Lung (tissue), 12 donors: ENCODE measurements around the gene GPC5. TPM values are rescaled to one million over a fixed set of nuclear protein-coding genes. Genes with fewer than 3 reads are reported as not detected.

Experiments
- ATAC-seq: fragments of 200-7000 bp; cut with Tn5 transposase; one replicate; pipeline ENCODE4 v1.9.1; 2020; ENCODE audit warnings: moderate number of reproducible peaks; ENCODE audit not compliant: insufficient read depth, low FRiP score
- DNase-seq, 3 donors: peaks; one replicate each; pipeline ENCODE4 v3.0.0-alpha.2; 2013 to 2017
- H3K27ac ChIP-seq, 2 donors: one replicate each; pipeline ENCODE4 v1.5.1; 2013; ENCODE audit warnings: mild to moderate bottlenecking in 2 of 2, moderate library complexity in 2 of 2, control low read depth in 1 of 2, inconsistent platforms in 1 of 2, low read depth in 1 of 2, low read length in 1 of 2
- H3K27me3 ChIP-seq, 3 donors: one replicate each; pipeline ENCODE4 v1.5.1; 2013; ENCODE audit warnings: low read length in 2 of 3; ENCODE audit not compliant: control insufficient read depth in 3 of 3, insufficient read depth in 3 of 3
- H3K36me3 ChIP-seq, 4 donors: one replicate each; pipeline ENCODE4 v1.5.1; 2013; ENCODE audit warnings: low read length in 4 of 4, mild to moderate bottlenecking in 1 of 4, moderate library complexity in 1 of 4; ENCODE audit not compliant: control insufficient read depth in 4 of 4, insufficient read depth in 4 of 4
- H3K4me1 ChIP-seq, 5 donors: one replicate each; pipeline ENCODE4 v1.5.1; 2013; ENCODE audit warnings: low read length in 5 of 5, mild to moderate bottlenecking in 2 of 5, moderate library complexity in 1 of 5; ENCODE audit not compliant: control insufficient read depth in 5 of 5, insufficient read depth in 5 of 5
- H3K4me3 ChIP-seq: one replicate; pipeline ENCODE4 v1.5.1; 2013; ENCODE audit warnings: mild to moderate bottlenecking, control low read depth, moderate library complexity
- H3K9ac ChIP-seq, 2 donors: one replicate each; pipeline ENCODE4 v1.5.1; 2013; ENCODE audit warnings: low read length in 2 of 2, control low read depth in 1 of 2; ENCODE audit not compliant: insufficient read depth in 1 of 2
- H3K9me3 ChIP-seq, 4 donors: one replicate each; pipeline ENCODE4 v1.5.1; 2013; ENCODE audit warnings: low read length in 3 of 4, mild to moderate bottlenecking in 1 of 4, moderate library complexity in 1 of 4; ENCODE audit not compliant: control insufficient read depth in 4 of 4, insufficient read depth in 3 of 4
- CTCF ChIP-seq: IDR thresholded peaks from 2 replicates; pipeline ENCODE4 v1.5.1; 2012; ENCODE audit warnings: mild to moderate bottlenecking; ENCODE audit errors: control extremely low read depth, extremely low read depth
- WGBS, 2 donors: extraction: QIAGEN DNeasy Blood & Tissue Kit; methylation state at CpG; one replicate each; pipeline ENCODE4 v1.1.7; 2013; 5-methylcytosine and 5-hydroxymethylcytosine counted together
- polyA plus RNA-seq, 2 donors: library from polyadenylated mRNA; stranded (reverse); fragments of 200-250 nt; gene quantifications; one replicate each; pipeline ENCODE4 v1.2.1, GENCODE V29; 2013
- total RNA-seq, 2 donors: library from RNA; depleted of rRNA in 1 of 2; stranded (reverse); fragments of >200 nt in 1 of 2; gene quantifications; one replicate each; pipeline ENCODE4 v1.2.1, GENCODE V29; 2014 to 2021
- donor health status: control.
- donor health status: control.
- donor health status: Bipolar disorder and iron deficiency.
- donor health status: healthy.
- donor health status: DM: yes; HTN: yes; CAD: no.

GPC5 gene
- total and polyA plus RNA-seq, 4 donors, result 0.55 to 37.3 (median 4.4) TPM

- no peak for ATAC-seq
- 44 to 45% methylated on average over 4 of the region's 4 CpGs for WGBS, 2 donors
- H3K4me1 ChIP-seq, result no peaks in the 10 kb centered on the region
- no peak overlapping the region for H3K27ac ChIP-seq
- no peaks in the 10 kb centered on the region for H3K27me3 ChIP-seq
- no peak overlapping the region for H3K4me3 ChIP-seq
- TF ChIP-seq CTCF, result no peak
- H3K9ac ChIP-seq, result no peak overlapping the region
- H3K9me3 ChIP-seq, result peaks cover 0 to 1% (median 0%) of the 10 kb centered on the region in 4 donors
- no peak for DNase-seq
- H3K36me3 ChIP-seq, result no peaks in the 10 kb centered on the region
Observed at GRCh38 chr13:92221916-92222315, 823.5 kb downstream of the GPC5 start.

GRCh38 chr13:92224052-92224821 is 825.8 kb downstream of the GPC5 start:
- no peaks in the 10 kb centered on the region for H3K36me3 ChIP-seq
- H3K4me3 ChIP-seq, result no peak overlapping the region
- H3K27ac ChIP-seq, result no peak overlapping the region
- H3K4me1 ChIP-seq, result no peaks in the 10 kb centered on the region
- ATAC-seq (peak; percentile 62), DNase-seq (no peak)
- 44 to 54% methylated on average over 5 of the region's 5 CpGs for WGBS, 2 donors
- H3K9me3 ChIP-seq, result peaks cover 0 to 1% (median 0%) of the 10 kb centered on the region in 4 donors
- no peak overlapping the region for H3K9ac ChIP-seq
- no peak for TF ChIP-seq CTCF
- no peaks in the 10 kb centered on the region for H3K27me3 ChIP-seq

GRCh38 chr13:92224825-92225224 is 826.4 kb downstream of the GPC5 start:
- Histone ChIP-seq H3K27ac (peak overlapping the region in 1 of 2 donors; percentile 29), H3K4me1 (no peaks in the 10 kb centered on the region), H3K36me3 (no peaks in the 10 kb centered on the region), H3K9ac (no peak overlapping the region), H3K4me3 (no peak overlapping the region), H3K9me3 (peaks cover 0 to 1% (median 0%) of the 10 kb centered on the region in 4 donors), H3K27me3 (no peaks in the 10 kb centered on the region)
- no peak for TF ChIP-seq CTCF
- no peak for DNase-seq
- ATAC-seq, result no peak
